Lung (tissue), 12 donors: ENCODE results near the gene LDB2. TPM values are rescaled to one million over a fixed set of nuclear protein-coding genes. Genes with fewer than 3 reads are reported as not detected.

Experiments used
- ATAC-seq: fragments of 200-7000 bp; cut with Tn5 transposase; one replicate; pipeline ENCODE4 v1.9.1; 2020; ENCODE audit warnings: moderate number of reproducible peaks; ENCODE audit not compliant: insufficient read depth, low FRiP score
- DNase-seq, 3 donors: peaks; one replicate each; pipeline ENCODE4 v3.0.0-alpha.2; 2013 to 2017
- H3K27ac ChIP-seq, 2 donors: one replicate each; pipeline ENCODE4 v1.5.1; 2013; ENCODE audit warnings: mild to moderate bottlenecking in 2 of 2, moderate library complexity in 2 of 2, control low read depth in 1 of 2, inconsistent platforms in 1 of 2, low read depth in 1 of 2, low read length in 1 of 2
- H3K27me3 ChIP-seq, 3 donors: one replicate each; pipeline ENCODE4 v1.5.1; 2013; ENCODE audit warnings: low read length in 2 of 3; ENCODE audit not compliant: control insufficient read depth in 3 of 3, insufficient read depth in 3 of 3
- H3K36me3 ChIP-seq, 4 donors: one replicate each; pipeline ENCODE4 v1.5.1; 2013; ENCODE audit warnings: low read length in 4 of 4, mild to moderate bottlenecking in 1 of 4, moderate library complexity in 1 of 4; ENCODE audit not compliant: control insufficient read depth in 4 of 4, insufficient read depth in 4 of 4
- H3K4me1 ChIP-seq, 5 donors: one replicate each; pipeline ENCODE4 v1.5.1; 2013; ENCODE audit warnings: low read length in 5 of 5, mild to moderate bottlenecking in 2 of 5, moderate library complexity in 1 of 5; ENCODE audit not compliant: control insufficient read depth in 5 of 5, insufficient read depth in 5 of 5
- H3K4me3 ChIP-seq: one replicate; pipeline ENCODE4 v1.5.1; 2013; ENCODE audit warnings: mild to moderate bottlenecking, control low read depth, moderate library complexity
- H3K9ac ChIP-seq, 2 donors: one replicate each; pipeline ENCODE4 v1.5.1; 2013; ENCODE audit warnings: low read length in 2 of 2, control low read depth in 1 of 2; ENCODE audit not compliant: insufficient read depth in 1 of 2
- H3K9me3 ChIP-seq, 4 donors: one replicate each; pipeline ENCODE4 v1.5.1; 2013; ENCODE audit warnings: low read length in 3 of 4, mild to moderate bottlenecking in 1 of 4, moderate library complexity in 1 of 4; ENCODE audit not compliant: control insufficient read depth in 4 of 4, insufficient read depth in 3 of 4
- WGBS, 2 donors: extraction: QIAGEN DNeasy Blood & Tissue Kit; methylation state at CpG; one replicate each; pipeline ENCODE4 v1.1.7; 2013; 5-methylcytosine and 5-hydroxymethylcytosine counted together
- polyA plus RNA-seq, 2 donors: library from polyadenylated mRNA; stranded (reverse); fragments of 200-250 nt; gene quantifications; one replicate each; pipeline ENCODE4 v1.2.1, GENCODE V29; 2013
- total RNA-seq, 2 donors: library from RNA; depleted of rRNA in 1 of 2; stranded (reverse); fragments of >200 nt in 1 of 2; gene quantifications; one replicate each; pipeline ENCODE4 v1.2.1, GENCODE V29; 2014 to 2021
- TF ChIP-seq, protein P1 (sequence below): IDR thresholded peaks from 2 replicates; pipeline ENCODE4 v1.5.1; 2012; ENCODE audit warnings: mild to moderate bottlenecking; ENCODE audit errors: control extremely low read depth, extremely low read depth
- donor health status: control.
- donor health status: control.
- donor health status: Bipolar disorder and iron deficiency.
- donor health status: healthy.
- donor health status: DM: yes; HTN: yes; CAD: no.

The LDB2 gene
- total and polyA plus RNA-seq, 4 donors, result 18.1 to 147 (median 46.1) TPM

DNA sequence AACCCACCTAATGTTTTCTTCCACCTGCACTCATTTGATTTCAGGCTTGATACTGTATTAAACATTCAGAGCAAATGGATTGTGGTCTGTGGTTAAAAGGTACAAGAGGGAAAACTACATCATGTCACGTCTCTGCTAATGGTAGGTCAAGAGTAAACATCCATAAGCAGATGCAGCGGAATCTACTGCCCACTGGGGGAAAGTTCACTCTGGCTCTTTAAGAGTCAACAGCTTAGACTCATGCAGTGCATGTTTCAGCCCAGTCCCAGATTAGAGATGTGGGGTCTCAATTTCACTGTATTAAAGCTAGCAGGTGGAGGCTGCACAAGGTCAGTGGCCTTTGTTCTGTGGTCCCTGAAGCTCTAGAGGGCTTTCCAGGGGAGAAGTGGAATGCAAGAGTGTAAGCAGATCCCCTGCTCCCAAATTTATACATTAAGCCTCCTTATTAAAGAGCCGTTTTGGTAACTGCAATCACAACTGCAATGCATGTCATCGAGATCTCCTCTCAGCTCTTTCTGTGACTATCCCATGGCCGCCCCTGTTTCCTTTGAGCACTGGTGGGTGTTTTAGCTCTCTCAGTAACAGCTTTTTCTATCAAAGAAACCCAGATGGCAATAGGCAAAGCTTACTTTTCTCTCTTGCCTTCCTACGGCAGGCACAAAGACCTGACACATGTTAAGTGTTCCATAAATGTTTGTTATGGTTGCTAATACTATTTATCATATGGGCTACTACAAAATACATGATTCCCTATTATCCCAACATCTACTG lies 53.4 kb downstream of the LDB2 start:
- Histone ChIP-seq H3K9me3 (no peaks in the 10 kb centered on the region), H3K4me1 (peaks cover 0 to 15% (median 11%) of the 10 kb centered on the region in 5 donors), H3K27ac (peak overlapping the region in 1 of 2 donors; percentile 40), H3K9ac (no peak overlapping the region), H3K36me3 (peaks cover 0 to 2% (median 0%) of the 10 kb centered on the region in 4 donors), H3K27me3 (no peaks in the 10 kb centered on the region), H3K4me3 (no peak overlapping the region)
- 50 to 68% methylated on average over 6 of the region's 6 CpGs for WGBS, 2 donors
- DNase-seq, result peak; percentile 68 to 86 (median 80)
- ATAC-seq, result no peak
- TF ChIP-seq, protein P1, sequence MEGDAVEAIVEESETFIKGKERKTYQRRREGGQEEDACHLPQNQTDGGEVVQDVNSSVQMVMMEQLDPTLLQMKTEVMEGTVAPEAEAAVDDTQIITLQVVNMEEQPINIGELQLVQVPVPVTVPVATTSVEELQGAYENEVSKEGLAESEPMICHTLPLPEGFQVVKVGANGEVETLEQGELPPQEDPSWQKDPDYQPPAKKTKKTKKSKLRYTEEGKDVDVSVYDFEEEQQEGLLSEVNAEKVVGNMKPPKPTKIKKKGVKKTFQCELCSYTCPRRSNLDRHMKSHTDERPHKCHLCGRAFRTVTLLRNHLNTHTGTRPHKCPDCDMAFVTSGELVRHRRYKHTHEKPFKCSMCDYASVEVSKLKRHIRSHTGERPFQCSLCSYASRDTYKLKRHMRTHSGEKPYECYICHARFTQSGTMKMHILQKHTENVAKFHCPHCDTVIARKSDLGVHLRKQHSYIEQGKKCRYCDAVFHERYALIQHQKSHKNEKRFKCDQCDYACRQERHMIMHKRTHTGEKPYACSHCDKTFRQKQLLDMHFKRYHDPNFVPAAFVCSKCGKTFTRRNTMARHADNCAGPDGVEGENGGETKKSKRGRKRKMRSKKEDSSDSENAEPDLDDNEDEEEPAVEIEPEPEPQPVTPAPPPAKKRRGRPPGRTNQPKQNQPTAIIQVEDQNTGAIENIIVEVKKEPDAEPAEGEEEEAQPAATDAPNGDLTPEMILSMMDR, result no peak

DNA sequence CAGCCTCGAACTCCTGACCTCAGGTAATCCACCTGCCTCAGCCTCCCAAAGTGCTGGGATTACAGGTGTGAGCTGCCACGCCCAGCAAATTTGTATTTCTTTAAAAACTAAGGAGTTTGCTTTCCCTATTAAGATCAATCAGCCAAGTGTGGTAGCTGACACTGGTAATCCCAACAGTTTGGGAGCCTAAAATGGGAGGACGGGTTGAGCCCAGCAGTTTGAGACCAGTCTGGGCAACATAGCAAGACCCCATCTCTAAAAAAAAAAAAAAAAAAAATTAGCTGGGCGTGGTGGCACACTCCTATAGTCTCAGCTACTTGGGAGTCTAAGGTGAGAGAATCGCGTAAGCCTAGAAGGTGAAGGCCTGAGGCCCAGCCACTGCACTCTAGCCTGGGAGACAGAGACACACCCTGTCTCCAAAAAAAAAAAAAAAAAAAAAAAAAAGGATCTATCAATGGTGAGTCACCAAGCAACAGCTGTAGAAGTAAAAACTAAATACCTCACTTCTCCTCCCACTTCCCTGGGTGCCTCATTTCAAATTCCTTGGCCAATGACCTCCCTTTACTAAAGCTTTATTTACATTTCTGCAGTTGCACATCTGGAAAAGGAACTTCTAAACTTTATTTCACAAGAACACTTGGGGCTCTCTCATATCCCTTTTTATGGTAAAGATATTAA lies 54.5 kb downstream of the LDB2 start:
- H3K9ac ChIP-seq, result no peak overlapping the region
- no peak for ATAC-seq
- TF ChIP-seq, protein P1, result no peak
- peaks cover 0 to 2% (median 0%) of the 10 kb centered on the region in 4 donors for H3K36me3 ChIP-seq
- H3K9me3 ChIP-seq, result no peaks in the 10 kb centered on the region
- WGBS, 2 donors, result 93 to 95% methylated on average over 6 of the region's 6 CpGs
- DNase-seq, result peak in 2 of 3 donors; percentile 64 to 68
- H3K27me3 ChIP-seq, result no peaks in the 10 kb centered on the region
- peak overlapping the region in 1 of 2 donors; percentile 50 for H3K27ac ChIP-seq
- H3K4me3 ChIP-seq, result no peak overlapping the region
- peaks cover 0 to 15% (median 11%) of the 10 kb centered on the region in 5 donors for H3K4me1 ChIP-seq

DNA sequence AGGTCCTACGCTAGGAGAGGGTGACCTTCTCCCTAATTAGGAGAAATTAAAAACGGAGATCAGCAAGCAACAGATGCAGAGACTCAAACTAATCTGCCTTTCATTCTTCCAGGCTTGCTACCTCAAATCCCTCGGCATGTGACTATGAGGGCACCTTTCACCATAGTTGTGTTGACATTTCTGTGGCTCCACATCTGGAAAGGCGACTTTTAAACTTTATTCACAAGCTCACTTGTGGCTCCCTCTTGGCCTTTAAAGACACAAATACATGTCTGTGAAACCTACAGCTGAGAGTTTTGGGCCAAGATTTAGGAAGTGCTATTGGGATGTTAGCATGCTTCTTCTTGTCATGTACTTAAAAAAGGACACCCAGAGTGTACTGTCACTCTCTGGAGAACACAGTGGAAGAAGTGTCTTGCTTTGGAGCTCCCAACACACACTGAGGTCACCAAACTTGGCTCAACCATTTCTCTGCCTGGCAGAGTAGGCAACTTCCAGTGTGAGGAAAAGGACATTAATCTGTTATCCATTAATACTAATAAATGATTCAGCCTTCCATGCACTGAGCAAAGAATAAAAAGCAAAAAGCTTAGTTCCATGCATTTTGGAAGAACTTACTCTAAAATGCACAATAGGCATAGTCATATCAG lies 60.1 kb downstream of the LDB2 start:
- Histone ChIP-seq H3K27me3 (no peaks in the 10 kb centered on the region), H3K36me3 (peaks cover 0 to 2% (median under 1%) of the 10 kb centered on the region in 4 donors), H3K9ac (no peak overlapping the region), H3K27ac (no peak overlapping the region), H3K4me1 (no peaks in the 10 kb centered on the region), H3K9me3 (no peaks in the 10 kb centered on the region), H3K4me3 (no peak overlapping the region)
- 73 to 85% methylated on average over 4 of the region's 4 CpGs for WGBS, 2 donors
- ATAC-seq, result no peak
- TF ChIP-seq, protein P1, result no peak
- no peak for DNase-seq
